ENCODE measurements around the gene GLIPR1L2.
"Not testable (repeated sequence)": the region's sequence is repeated elsewhere in the genome, so short reads cannot be mapped to it uniquely, and the experiment has no call there.

GLIPR1L2 gene

DNA sequence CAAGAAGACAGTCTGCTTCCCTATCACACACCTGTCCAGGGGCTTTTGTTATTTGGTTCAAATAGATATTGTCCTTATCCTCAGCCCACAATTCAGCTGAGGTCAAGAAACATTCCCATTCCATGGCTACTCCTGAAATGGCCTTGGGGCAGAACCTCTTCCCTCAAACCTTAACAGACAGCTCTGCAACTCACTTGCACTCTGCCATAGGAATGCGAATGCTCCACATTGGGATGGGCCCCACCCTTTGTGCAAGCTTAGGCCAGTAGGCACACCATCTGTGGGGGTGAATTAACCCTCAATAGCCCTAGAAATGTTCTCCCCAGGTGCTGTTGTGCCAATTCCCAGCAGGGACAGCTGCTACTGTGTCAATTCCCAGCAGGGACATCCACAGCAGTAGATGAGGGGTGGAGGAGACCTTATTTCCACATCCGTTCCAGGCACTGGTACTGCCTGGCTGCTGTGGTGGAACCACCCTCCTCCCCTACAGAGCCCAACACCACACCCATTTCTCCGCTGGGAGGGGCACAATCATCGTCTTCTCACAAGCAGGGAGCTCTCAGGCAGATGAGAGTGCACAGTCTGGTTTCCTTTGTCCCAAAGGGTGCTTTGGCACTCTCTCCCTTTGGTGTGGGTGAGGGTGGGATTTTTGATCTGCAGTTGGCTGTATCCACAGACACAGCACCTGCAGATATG, 47.3 kb downstream of the GLIPR1L2 start:
- DNase-seq: peak; percentile 66

DNA sequence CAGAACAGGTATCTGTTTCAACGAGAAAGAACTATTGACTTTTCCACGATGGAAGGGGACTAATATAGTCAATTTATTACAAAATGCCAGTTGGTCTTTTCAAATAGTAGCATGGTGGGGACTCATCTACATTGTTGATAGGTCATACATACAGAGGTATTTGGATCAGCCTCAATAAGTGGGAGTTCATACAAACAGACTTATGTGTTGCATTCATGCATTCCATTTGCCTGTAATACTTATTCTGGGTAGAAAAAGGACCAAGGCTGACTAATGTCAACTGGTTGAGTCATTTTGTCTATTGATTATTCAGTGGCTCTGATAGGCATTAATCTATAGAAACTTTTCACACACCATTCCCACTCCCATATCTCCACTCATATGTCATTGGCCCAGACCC, 48.2 kb downstream of the GLIPR1L2 start:
- no peak for DNase-seq

DNA sequence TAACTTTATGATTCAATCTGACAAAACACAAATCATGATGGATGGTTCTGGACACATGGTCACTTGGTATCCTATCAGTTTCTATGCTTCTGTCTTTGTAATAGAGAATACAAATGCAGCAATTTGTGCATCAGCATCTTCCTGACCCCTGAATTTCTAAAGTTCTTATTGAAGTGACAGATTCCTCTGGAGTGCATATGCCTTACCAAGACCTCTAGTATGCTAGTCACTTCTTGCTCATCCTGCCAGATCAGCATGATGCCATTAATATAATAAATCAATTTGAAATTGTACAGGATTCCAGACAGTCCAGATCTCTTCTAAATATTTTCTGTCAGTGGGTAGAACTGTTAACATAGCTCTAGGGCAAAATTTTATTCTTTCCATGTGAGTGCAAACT, 49.0 kb downstream of the GLIPR1L2 start:
- DNase-seq: no peak

- not testable (repeated sequence) for DNase-seq
Measured at GRCh38 chr12:75441687-75442449, 51.0 kb downstream of the GLIPR1L2 start.

DNA sequence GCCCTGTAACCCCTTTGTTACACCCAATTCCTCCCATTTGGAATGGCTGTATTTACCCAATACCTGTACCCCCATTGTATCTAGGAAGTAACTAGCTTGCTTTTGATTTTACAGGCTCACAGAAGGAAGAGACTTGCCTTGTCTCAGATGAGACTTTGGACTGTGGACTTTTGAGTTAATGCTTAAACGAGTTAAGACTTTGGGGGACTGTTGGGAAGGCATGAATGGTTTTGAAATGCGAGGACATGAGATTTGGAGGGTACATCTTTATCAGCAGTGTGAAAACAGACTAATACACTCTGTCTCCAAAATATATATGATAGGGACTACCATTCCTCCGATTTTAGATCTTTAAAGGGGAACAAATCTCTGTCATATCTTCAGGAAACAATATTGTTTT, 51.6 kb downstream of the GLIPR1L2 start:
- not testable (repeated sequence) for DNase-seq

GRCh38 chr12:75443709-75444108, 52.8 kb downstream of the GLIPR1L2 start:
- no peak for DNase-seq

GRCh38 chr12:75444429-75445136, 53.7 kb downstream of the GLIPR1L2 start:
- DNase-seq: no peak

DNA sequence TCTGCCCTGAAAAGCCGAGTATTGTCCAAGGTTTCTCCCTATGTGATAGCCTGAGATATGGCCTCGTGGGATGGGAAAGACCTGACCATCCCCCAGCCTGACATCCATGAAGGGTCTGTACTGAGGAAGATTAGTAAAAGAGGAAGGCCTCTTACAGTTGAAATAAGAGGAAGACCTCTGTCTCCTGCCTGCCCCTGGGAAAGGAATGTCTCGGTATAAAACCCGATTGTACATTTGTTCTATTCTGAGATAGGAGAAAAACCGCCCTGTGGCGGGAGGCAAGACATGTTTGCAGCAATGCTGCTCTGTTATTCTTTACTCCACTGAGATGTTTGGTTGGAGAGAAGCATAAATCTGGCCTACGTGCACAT, 54.2 kb downstream of the GLIPR1L2 start:
- DNase-seq: not testable (repeated sequence)

- DNase-seq: no peak
Measured at GRCh38 chr12:75446857-75447256, 56.0 kb downstream of the GLIPR1L2 start.

DNA sequence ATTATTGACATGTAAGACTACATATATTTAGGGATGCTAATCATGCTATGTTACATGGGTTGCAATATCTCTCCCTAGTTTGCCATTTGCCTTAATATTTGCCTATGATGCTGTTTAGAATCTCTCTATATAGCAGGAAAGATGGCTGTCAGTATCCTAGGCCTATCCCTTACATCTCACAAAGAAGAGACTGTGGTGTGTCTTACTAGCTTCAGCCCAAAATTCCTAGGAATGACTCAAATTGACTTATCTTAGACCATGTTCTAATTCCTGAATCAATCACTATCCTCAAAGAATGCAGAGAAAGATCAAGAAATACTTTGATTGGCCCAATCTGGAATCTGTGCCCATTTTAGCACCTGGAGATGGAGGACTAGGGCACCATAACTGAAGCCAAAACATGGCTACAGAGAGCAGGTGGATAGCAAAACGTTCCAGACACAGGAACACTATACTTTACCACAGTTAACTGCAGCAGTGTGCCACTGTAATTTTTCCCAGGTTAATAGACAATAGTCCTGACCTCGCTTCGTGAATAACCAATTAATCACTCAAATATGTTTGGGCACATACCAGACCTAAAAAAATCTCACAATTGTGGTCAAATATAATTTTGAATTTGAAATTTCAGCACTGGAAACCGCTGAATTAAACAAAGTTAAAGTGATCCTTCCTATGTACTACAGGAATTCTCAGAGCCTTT, 57.0 kb downstream of the GLIPR1L2 start:
- no peak for DNase-seq

DNA sequence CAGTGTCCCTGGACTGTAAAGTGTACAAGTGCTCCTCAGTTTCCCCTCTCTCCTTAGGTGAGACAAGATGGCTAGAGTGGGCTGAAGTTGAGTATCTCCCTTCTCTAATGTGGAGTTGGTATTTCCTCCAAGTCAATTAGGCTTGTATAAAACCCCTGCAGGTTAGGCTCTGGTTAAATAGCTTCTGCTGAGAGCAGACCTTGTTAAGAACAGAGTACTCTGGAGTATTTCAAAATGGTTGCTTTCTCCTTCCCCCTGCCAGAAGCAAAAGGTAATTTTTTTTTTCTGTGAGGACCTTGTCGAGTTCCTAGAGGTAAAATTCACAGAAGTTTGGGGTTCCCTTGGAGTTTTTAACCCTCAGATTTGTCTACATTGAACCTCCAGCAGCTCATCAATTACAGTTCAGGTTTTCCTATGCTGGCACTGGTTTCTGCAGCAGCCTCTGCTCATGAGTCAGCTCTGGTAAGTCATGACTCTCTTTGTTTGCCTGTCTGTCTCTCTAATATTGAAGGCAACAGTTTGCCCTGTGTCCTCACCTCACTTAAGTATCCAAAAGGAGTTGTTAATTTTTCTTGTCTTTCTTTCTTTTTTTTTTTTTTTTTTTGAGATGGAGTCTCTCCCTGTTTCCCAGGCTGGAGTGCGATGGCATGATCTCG, 61.9 kb downstream of the GLIPR1L2 start:
- DNase-seq: no peak

GRCh38 chr12:75455839-75456238, 65.0 kb downstream of the GLIPR1L2 start:
- DNase-seq: no peak

DNA sequence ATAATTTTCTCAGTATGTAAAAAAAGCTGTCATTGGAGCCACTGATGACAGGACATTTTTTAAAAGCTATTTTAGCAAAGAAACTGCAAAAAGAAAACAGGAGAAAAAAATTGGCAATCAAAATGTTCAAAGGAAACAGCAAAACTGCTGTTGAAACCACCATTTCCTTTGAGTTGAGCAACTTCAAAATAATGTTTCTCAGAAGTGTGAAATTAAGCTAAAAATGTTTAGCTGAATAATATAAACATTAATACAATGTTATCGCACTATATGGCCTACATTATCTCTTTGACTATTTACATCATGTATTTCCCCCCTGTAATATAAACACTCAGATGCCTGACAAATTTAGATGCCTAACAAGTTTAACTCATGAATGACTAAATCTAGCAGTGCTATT, 66.3 kb downstream of the GLIPR1L2 start:
- no peak for DNase-seq

DNA sequence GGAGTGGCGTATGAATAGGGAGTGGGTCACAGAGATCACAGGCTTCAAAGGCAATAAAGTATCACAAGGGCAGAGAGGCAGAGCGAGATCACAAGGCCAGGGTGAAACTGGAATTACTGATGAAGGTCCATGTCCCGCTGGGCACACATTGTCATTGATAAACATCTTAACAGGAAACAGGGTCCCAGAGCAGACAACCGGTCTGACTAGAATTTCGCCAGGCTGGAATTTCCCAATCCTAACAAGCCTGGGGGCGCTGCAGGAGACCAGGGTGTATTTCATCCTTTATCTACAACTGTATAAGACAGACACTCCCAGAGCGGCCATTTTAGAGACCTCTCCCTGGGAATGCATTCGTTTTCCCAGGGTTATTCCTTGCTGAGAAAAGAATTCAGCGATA, 67.0 kb downstream of the GLIPR1L2 start:
- DNase-seq: not testable (repeated sequence)

- no peak for DNase-seq
Measured at GRCh38 chr12:75459755-75460154, 68.9 kb downstream of the GLIPR1L2 start.

GRCh38 chr12:75460204-75460603, 69.3 kb downstream of the GLIPR1L2 start:
- no peak for DNase-seq

DNA sequence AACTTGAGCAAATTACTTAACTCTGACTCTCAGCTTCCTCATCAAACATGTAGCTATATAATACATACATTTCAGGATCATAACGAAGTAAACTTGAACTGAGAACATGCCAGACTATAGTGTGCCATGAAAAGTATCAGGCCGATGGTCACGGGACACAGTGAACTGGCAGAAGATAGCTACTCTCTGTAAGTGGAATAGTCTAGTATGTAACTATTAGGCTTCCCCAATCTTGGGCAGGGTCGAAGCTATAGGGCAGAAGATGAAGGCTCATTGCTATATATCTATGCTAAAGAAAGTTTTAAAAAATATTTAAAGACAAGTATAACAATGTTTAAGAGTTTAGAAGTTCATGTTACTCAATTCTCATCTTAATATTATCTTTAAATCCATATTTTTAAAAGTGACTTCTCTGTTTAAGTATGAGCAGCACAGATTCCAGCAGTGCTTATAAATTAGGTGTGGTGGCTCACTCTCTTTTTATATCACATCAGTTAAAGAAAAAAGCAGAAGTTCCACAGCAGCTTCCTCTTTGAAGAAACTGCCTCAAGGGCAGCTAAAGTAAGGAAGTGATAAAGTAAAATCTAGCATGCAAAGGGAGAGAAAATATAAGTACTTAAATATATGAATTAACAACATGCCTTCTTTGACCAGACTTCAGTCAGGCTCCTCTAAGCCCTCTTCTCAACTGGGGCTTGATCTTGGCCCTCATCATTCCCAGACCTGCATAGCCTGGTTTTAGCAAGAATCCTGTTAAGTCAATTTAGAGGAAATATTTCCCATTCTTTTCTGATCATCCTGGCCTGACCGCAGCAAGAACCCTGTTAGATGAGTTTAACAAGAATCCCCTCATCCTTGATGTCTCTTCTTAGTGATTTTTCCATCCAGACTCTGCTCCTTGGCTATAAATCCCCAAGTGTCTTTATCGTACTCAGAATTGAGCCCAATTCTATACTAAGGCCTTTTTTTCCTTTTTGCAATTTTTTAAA, 81.3 kb downstream of the GLIPR1L2 start:
- no peak for DNase-seq

GRCh38 chr12:75474116-75474515, 83.2 kb downstream of the GLIPR1L2 start:
- DNase-seq: no peak

GRCh38 chr12:75476071-75476470, 85.2 kb downstream of the GLIPR1L2 start:
- DNase-seq: no peak

GRCh38 chr12:75477137-75477536, 86.2 kb downstream of the GLIPR1L2 start:
- DNase-seq: no peak

DNA sequence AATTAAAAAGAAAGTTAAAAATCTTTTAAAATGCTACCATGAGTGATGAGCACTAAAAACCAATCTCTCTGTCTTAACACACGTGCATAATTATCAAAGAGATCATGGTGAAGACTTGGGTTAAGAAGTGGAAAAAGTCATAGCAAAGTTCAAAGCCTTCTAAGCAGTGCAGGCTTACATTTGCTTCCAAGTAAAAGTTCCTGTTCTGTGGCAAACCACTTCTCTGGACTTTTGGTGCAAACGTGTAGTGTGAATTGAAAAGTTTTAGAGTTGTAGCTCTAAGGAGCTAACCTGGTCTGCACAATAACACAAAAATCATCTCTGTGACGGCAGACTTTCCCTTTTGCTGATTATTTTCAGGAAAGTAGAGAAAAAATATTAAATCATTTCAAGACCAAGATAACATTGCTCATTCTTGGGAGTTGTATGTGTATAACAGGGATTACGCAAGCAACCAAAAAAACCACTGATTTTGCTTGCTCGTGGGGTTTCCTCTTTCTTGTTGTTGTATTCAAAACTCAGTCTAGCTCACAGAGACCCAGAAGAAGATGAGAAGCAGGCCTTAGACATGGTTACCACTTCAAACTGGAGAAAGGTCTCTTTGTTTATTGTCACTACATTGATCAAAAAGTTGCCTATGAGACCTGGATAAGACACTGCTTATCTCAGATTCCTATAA, 87.4 kb downstream of the GLIPR1L2 start:
- DNase-seq: no peak

Measured in activated effector memory CD4-positive, alpha-beta T cell treated with anti-CD3 and anti-CD28 coated beads, Interleukin-2, amount 50 U/mL, for 16 hours (primary cell).